GM12878 (cell line): ENCODE data around the gene NUMB. TPM values are rescaled to one million over a fixed set of nuclear protein-coding genes. Genes with fewer than 3 reads are reported as not detected.

Source experiments
- ATAC-seq: fragments of 200-7000 bp; cut with Tn5 transposase; 3 replicates; pipeline ENCODE4 v1.9.1; 2020; ENCODE audit warnings: mild to moderate bottlenecking, moderate library complexity
- BruUV-seq: library from RNA; stranded (reverse); fragments of 400-500 nt; replicated peaks from 2 replicates; lab custom pipeline; 2021; lab: Mats Ljungman, UMichigan
- CTCF ChIA-PET: fragments of 300-600 bp; sonication (Branson Sonifier 250); formaldehyde crosslinking; extraction: SDS; loops from one replicate; lab custom pipeline; 2021; ENCODE audit warnings: inconsistent platforms; lab: Yijun Ruan, JAX
- POLR2A ChIA-PET: fragments of 350-600 bp; formaldehyde crosslinking; extraction: SDS; loops from one replicate; lab custom pipeline; 2021; ENCODE audit warnings: inconsistent platforms; lab: Charles Lee
- RAD21 ChIA-PET: fragments of 300-600 bp; sonication (Branson Sonifier 250); formaldehyde crosslinking; loops from one replicate; lab custom pipeline; 2023; ENCODE audit warnings: antibody characterized with exemption; ENCODE audit not compliant: unreplicated experiment; lab: Charles Lee
- SMC1A ChIA-PET: fragments of 300-600 bp; sonication (Branson Sonifier 250); formaldehyde crosslinking; loops from one replicate; lab custom pipeline; 2023; ENCODE audit not compliant: unreplicated experiment, uncharacterized antibody; lab: Charles Lee
- DNase-seq: peaks from one replicate; pipeline ENCODE4 v3.0.0-alpha.2; 2011; ENCODE audit warnings: low read depth, low spot score
- FAIRE-seq: peaks from 3 replicates; lab custom pipeline; 2011; peaks lifted over from hg19 to GRCh38; lab: Jason Lieb, UNC
- H2AFZ ChIP-seq: 2 replicates; pipeline ENCODE4 v1.6.0; 2011; ENCODE audit warnings: low read depth, low read length, control low read depth; ENCODE audit not compliant: control insufficient read depth
- H3K27ac ChIP-seq: 2 replicates; pipeline ENCODE4 v1.5.1; 2011; ENCODE audit warnings: control low read depth; ENCODE audit not compliant: control insufficient read depth, insufficient read depth
- H3K27me3 ChIP-seq, 2 experiments: replicated peaks in 1 of 2; 2 replicates each; pipeline versions ENCODE4 v1.6.0 to v1.6.1; 2011; ENCODE audit warnings: low read length in 1 of 2; ENCODE audit not compliant: control insufficient read depth in 2 of 2, insufficient read depth in 2 of 2
- H3K36me3 ChIP-seq, 2 experiments: 2 replicates each; pipeline ENCODE4 v1.5.1; 2011; ENCODE audit warnings: low read length in 1 of 2; ENCODE audit not compliant: control insufficient read depth in 2 of 2, insufficient read depth in 2 of 2
- H3K4me1 ChIP-seq: 2 replicates; pipeline ENCODE4 v1.6.1; 2011; ENCODE audit warnings: mild to moderate bottlenecking, low read length, moderate library complexity, mixed read lengths; ENCODE audit not compliant: control insufficient read depth, insufficient read depth
- H3K4me2 ChIP-seq: 2 replicates; pipeline ENCODE4 v1.6.0; 2011; ENCODE audit warnings: control low read depth; ENCODE audit not compliant: control insufficient read depth, insufficient read depth
- H3K4me3 ChIP-seq: fragments of 200-600 bp; sonication (generic); 2 replicates; pipeline ENCODE4 v1.5.1; 2016
- H3K79me2 ChIP-seq: 2 replicates; pipeline ENCODE4 v1.6.0; 2011; ENCODE audit warnings: low read length; ENCODE audit not compliant: control insufficient read depth, insufficient read depth
- H3K9ac ChIP-seq: 2 replicates; pipeline ENCODE4 v1.8.0; 2011; ENCODE audit warnings: low read length, control low read depth, mixed read lengths; ENCODE audit not compliant: control insufficient read depth, insufficient read depth
- H3K9me3 ChIP-seq: replicated peaks from 3 replicates; pipeline ENCODE4 v1.5.1; 2011; ENCODE audit warnings: mild to moderate bottlenecking, low read length; ENCODE audit not compliant: control insufficient read depth, insufficient read depth
- H4K20me1 ChIP-seq: 2 replicates; pipeline ENCODE4 v1.6.0; 2011; ENCODE audit not compliant: control insufficient read depth, insufficient read depth
- CBFB ChIP-seq: IDR thresholded peaks from 2 replicates; pipeline ENCODE4 v1.6.1; 2016; ENCODE audit warnings: antibody characterized with exemption, low read depth
- FOS ChIP-seq: IDR thresholded peaks from 3 replicates; pipeline ENCODE4 v1.6.1; 2011; ENCODE audit warnings: borderline replicate concordance; ENCODE audit not compliant: insufficient read length; ENCODE audit errors: extremely low read depth
- MTA2 ChIP-seq: fragments of 450-650 bp; IDR thresholded peaks from 2 replicates; pipeline ENCODE4 v1.6.1; 2016; ENCODE audit warnings: low read depth, mild to moderate bottlenecking, moderate library complexity
- POLR2A ChIP-seq: IDR thresholded peaks from 2 replicates; pipeline ENCODE4 v1.6.1; 2011; ENCODE audit warnings: low read depth, mild to moderate bottlenecking, low read length
- RUNX3 ChIP-seq: IDR thresholded peaks from 2 replicates; pipeline ENCODE4 v1.6.1; 2012; ENCODE audit warnings: low read length, inconsistent platforms
- SUPT20H ChIP-seq: IDR thresholded peaks from 2 replicates; pipeline ENCODE4 v1.6.1; 2011; ENCODE audit warnings: low read depth, mild to moderate bottlenecking, low read length, moderate library complexity, borderline replicate concordance; ENCODE audit not compliant: control insufficient read depth
- ZNF384 ChIP-seq: IDR thresholded peaks from 2 replicates; pipeline ENCODE4 v1.6.1; 2012; ENCODE audit warnings: low read depth, mild to moderate bottlenecking, low read length, improper control_type of control experiment, borderline replicate concordance
- ZNF622 ChIP-seq: fragments of 450-650 bp; IDR thresholded peaks from 2 replicates; pipeline ENCODE4 v1.6.1; 2017; ENCODE audit warnings: mild to moderate bottlenecking, inconsistent platforms
- WGBS: methylation state at CpG from one replicate; pipeline ENCODE4 v1.1.6; 2016; ENCODE audit warnings: low lambda C conversion rate; ENCODE audit not compliant: insufficient replicate concordance, insufficient coverage; ENCODE audit errors: missing lambda C conversion rate; 5-methylcytosine and 5-hydroxymethylcytosine counted together
- in situ Hi-C: fragments of 300-500 bp; cut with MboI; formaldehyde crosslinking; loops from 9 replicates; pipeline ENCODE4 v1.14.3; 2018; ENCODE audit warnings: mixed read lengths
- intact Hi-C: fragments of 100-400 bp; cut with micrococcal nuclease; formaldehyde crosslinking; loops from one replicate; pipeline ENCODE4 v1.14.2; 2022; ENCODE audit not compliant: unreplicated experiment
- polyA plus RNA-seq, 11 experiments: library from polyadenylated mRNA; depleted of rRNA in 4 of 11; unstranded in 6 of 11; stranded (reverse) in 5 of 11; fragments of >200 nt; fragmentation: Nextera tagmentation in 4 of 11; fragmentation: Illumina TruSeq in 1 of 11; extraction: Ambion mirVana in 4 of 11; extraction: Trizol in 1 of 11; gene quantifications; 1 replicate in 1 of 11; 2 replicates in 10 of 11; pipeline versions ENCODE4 v1.2.1 to v1.2.3, GENCODE V29; 2011 to 2016; ENCODE audit warnings: inconsistent platforms in 2 of 11, missing spikeins in 2 of 11, low read depth in 1 of 11
- total RNA-seq, 4 experiments: library from RNA; depleted of rRNA in 3 of 4; stranded (reverse); fragments of >200 nt in 3 of 4; fragmentation: Illumina TruSeq in 1 of 4; extraction: Trizol in 1 of 4; gene quantifications; 2 replicates each; pipeline versions ENCODE4 v1.2.1 to v1.2.3, GENCODE V29; 2013 to 2021
- TF ChIP-seq, protein P1 (sequence below): fragments of 450-650 bp; formaldehyde crosslinking; IDR thresholded peaks from 2 replicates; pipeline ENCODE4 v1.5.0; 2022; ENCODE audit warnings: mild to moderate bottlenecking, missing genetic modification characterization

The NUMB gene
- total and polyA plus RNA-seq, 10 of the 15 experiments (the other 5 are each of a cell fraction or from before 2014, with no cell fraction given) = 22.0 to 147 (median 48.9) TPM

DNA sequence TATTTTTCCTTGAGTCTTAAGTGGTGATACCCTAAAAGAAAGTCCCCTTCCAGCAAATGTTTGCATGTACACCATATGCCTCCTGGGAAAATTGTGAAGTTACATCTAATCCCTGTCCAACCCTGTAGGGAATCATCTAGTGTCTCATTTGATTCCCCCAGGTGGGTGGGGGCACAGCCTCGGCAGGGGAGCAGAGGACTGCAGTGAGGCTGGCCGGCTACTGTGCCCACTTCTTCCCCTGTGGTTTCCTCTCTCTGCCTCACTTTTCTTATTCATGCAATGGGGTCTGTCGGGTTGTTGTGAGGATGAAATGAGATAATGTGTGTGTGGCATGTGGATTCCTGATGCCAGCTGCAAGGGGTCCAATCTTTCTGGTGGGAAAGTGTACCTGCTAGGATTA is 215.0 kb downstream of the NUMB start:
- 21% methylated on average over 3 of the region's 3 CpGs for WGBS
- H3K27me3 ChIP-seq = peaks cover 3 to 9% of the 10 kb centered on the region in 2 experiments
- 0 out of 2 replicates have a peak, but pooled peaks cover 4% of the 10 kb centered on the region for H4K20me1 ChIP-seq
- H3K79me2 ChIP-seq = peaks cover 4% of the 10 kb centered on the region; the same call in 1 of the 2 replicates
- H3K4me1 ChIP-seq = peaks cover 58% of the 10 kb centered on the region
- ATAC-seq (no peak), FAIRE-seq (no peak), DNase-seq (no peak)
- intact Hi-C loops = no loop called here
- H3K9ac ChIP-seq = no peak overlapping the region
- in situ Hi-C loops = no loop called here
- H3K9me3 ChIP-seq = no peaks in the 10 kb centered on the region
- TF ChIP-seq ZNF384 (no peak), MTA2 (no peak), POLR2A (no peak), CBFB (no peak), RUNX3 (0 out of 2 replicates have a peak, but pooled peaks have one; percentile 14), SUPT20H (no peak), ZNF622 (no peak), FOS (no peak)
- TF ChIP-seq, protein P1, sequence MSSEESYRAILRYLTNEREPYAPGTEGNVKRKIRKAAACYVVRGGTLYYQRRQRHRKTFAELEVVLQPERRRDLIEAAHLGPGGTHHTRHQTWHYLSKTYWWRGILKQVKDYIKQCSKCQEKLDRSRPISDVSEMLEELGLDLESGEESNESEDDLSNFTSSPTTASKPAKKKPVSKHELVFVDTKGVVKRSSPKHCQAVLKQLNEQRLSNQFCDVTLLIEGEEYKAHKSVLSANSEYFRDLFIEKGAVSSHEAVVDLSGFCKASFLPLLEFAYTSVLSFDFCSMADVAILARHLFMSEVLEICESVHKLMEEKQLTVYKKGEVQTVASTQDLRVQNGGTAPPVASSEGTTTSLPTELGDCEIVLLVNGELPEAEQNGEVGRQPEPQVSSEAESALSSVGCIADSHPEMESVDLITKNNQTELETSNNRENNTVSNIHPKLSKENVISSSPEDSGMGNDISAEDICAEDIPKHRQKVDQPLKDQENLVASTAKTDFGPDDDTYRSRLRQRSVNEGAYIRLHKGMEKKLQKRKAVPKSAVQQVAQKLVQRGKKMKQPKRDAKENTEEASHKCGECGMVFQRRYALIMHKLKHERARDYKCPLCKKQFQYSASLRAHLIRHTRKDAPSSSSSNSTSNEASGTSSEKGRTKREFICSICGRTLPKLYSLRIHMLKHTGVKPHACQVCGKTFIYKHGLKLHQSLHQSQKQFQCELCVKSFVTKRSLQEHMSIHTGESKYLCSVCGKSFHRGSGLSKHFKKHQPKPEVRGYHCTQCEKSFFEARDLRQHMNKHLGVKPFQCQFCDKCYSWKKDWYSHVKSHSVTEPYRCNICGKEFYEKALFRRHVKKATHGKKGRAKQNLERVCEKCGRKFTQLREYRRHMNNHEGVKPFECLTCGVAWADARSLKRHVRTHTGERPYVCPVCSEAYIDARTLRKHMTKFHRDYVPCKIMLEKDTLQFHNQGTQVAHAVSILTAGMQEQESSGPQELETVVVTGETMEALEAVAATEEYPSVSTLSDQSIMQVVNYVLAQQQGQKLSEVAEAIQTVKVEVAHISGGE = no peak
- no peaks in the 10 kb centered on the region for H3K36me3 ChIP-seq
- BruUV-seq = no TSS peak
- CTCF ChIA-PET = interaction anchor here (1.0 to 1.5 kb wide), 3 partner anchors 11 to 44 kb away, joined by 3 to 5 read pairs (median 4); no protein-coding TSS in a partner anchor
- SMC1A ChIA-PET = interaction anchor here (1.0 to 2.1 kb wide), 7 partner anchors 11 to 229 kb away, joined by 3 to 8 read pairs (median 4); no protein-coding TSS in a partner anchor
- POLR2A ChIA-PET = interaction anchor here (0.6 to 1.7 kb wide), 4 partner anchors 13 to 234 kb away, joined by 3 to 6 read pairs (median 4); no protein-coding TSS in a partner anchor
- no peak overlapping the region for H3K27ac ChIP-seq
- H3K4me2 ChIP-seq = peak overlapping the region; percentile 88
- peak overlapping the region; percentile 27 for H3K4me3 ChIP-seq
- RAD21 ChIA-PET = interaction anchor here (1.3 to 1.4 kb wide), 2 partner anchors 8 to 49 kb away, joined by 4 to 5 read pairs; no protein-coding TSS in a partner anchor
- no peak overlapping the region for H2AFZ ChIP-seq
